Skeletal muscle tissue (tissue), 4 donors: Measurements from ENCODE around the gene LGALS7. TPM values are rescaled to one million over a fixed set of nuclear protein-coding genes. Genes with fewer than 3 reads are reported as not detected.
"Not testable (repeated sequence)": the region's sequence is repeated elsewhere in the genome, so short reads cannot be mapped to it uniquely, and the experiment has no call there.

Source experiments
- H3K27ac ChIP-seq: one replicate; pipeline ENCODE4 v1.7.0; 2013; ENCODE audit warnings: mild to moderate bottlenecking, low read depth, low read length, inconsistent platforms
- H3K27me3 ChIP-seq, 3 donors: one replicate each; pipeline ENCODE4 v1.7.0; 2013; ENCODE audit warnings: low read length in 3 of 3; ENCODE audit not compliant: control insufficient read depth in 3 of 3, insufficient read depth in 3 of 3
- H3K36me3 ChIP-seq, 3 donors: one replicate each; pipeline ENCODE4 v1.7.0; 2013; ENCODE audit warnings: low read length in 3 of 3; ENCODE audit not compliant: control insufficient read depth in 3 of 3, insufficient read depth in 3 of 3
- H3K4me1 ChIP-seq, 3 donors: one replicate each; pipeline ENCODE4 v1.7.0; 2013; ENCODE audit warnings: low read length in 3 of 3, mild to moderate bottlenecking in 3 of 3; ENCODE audit not compliant: control insufficient read depth in 3 of 3, insufficient read depth in 3 of 3
- H3K4me3 ChIP-seq, 3 donors: one replicate each; pipeline ENCODE4 v1.7.0; 2013; ENCODE audit warnings: low read length in 3 of 3
- H3K9ac ChIP-seq, 3 donors: one replicate each; pipeline ENCODE4 v1.7.0; 2013; ENCODE audit warnings: low read length in 3 of 3, mild to moderate bottlenecking in 3 of 3, moderate library complexity in 2 of 3, low read depth in 1 of 3
- H3K9me3 ChIP-seq, 3 donors: one replicate each; pipeline ENCODE4 v1.7.0; 2013; ENCODE audit warnings: low read length in 3 of 3; ENCODE audit not compliant: control insufficient read depth in 3 of 3
- total RNA-seq: library from RNA; depleted of rRNA; stranded (reverse); fragments of >200 nt; gene quantifications from one replicate; pipeline ENCODE4 v1.2.3, GENCODE V29; 2014
- donor health status: Osteomylitis.

The LGALS7 gene
- total RNA-seq, 1 donor from 2014 or later: 1.0 TPM

- H3K9ac ChIP-seq, H3K36me3 ChIP-seq, H3K27me3 ChIP-seq, H3K4me1 ChIP-seq, H3K9me3 ChIP-seq, H3K4me3 ChIP-seq, H3K27ac ChIP-seq: not testable (repeated sequence)
Observed at GRCh38 chr19:38760805-38761517, 12.4 kb downstream of the LGALS7 start.

DNA sequence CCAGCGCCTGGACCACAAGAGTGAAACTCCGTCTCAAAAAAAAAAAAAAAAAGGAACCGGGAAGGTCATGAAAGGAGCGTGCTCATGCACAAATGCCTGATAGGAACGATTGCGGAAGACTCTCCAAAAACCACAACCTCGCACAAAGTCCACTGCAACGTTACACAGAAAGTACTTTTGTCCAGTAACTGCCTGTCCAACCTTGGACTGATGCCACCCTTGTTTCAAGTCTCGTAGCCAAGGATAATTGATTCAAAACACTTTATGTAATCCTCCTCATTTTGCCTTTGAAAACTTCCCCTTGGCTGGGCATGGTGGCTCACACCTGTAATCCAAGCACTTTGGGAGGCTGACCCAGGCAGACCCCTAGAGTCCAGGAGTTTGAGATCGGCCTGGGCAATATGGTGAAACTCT is 13.7 kb downstream of the LGALS7 start:
- Histone ChIP-seq H3K27me3 (no peaks in the 10 kb centered on the region), H3K27ac (no peak overlapping the region), H3K36me3 (no peaks in the 10 kb centered on the region), H3K9ac (no peak overlapping the region), H3K4me3 (no peak overlapping the region), H3K9me3 (no peaks in the 10 kb centered on the region), H3K4me1 (no peaks in the 10 kb centered on the region)

DNA sequence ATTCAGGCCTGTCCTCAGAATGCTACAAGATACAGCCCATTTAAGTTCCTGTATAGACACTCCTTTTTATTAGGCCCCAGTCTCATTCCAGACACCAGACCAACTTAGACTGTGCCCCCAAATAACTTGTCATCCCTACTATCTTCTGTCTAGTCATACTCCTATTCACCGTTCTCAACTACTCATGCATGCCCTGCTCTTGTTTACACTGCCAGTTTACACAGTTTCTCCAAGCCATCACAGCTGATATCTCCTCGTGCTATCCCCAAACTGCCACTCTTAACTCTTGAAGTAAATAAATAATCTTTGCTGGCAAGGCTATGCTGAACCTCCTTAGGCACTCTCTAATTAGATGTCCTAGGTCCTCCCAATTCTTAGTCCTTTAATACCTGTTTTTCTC is 19.1 kb downstream of the LGALS7 start:
- H3K27ac ChIP-seq, H3K9me3 ChIP-seq, H3K4me1 ChIP-seq, H3K4me3 ChIP-seq, H3K27me3 ChIP-seq, H3K36me3 ChIP-seq, H3K9ac ChIP-seq: not testable (repeated sequence)

DNA sequence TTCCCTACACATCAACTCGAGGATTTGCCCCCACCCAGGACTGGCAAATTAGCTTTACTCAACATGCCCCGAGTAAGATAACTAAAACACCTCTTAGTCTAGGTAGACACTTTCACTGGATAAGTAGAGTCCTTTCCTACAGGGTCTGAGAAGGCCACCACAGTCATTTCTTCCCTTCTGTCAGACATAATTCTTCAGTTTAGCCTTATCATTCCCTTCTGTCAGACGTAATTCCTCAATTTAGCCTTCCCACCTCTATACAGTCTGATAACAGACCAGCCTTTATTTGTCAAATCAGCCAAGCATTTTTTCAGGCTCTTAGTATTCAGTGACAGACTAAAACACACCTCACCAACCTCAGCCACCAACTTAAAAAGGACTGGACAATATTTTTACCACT is 19.5 kb downstream of the LGALS7 start:
- H3K36me3 ChIP-seq, H3K27ac ChIP-seq, H3K4me1 ChIP-seq, H3K27me3 ChIP-seq, H3K4me3 ChIP-seq, H3K9ac ChIP-seq, H3K9me3 ChIP-seq: not testable (repeated sequence)

DNA sequence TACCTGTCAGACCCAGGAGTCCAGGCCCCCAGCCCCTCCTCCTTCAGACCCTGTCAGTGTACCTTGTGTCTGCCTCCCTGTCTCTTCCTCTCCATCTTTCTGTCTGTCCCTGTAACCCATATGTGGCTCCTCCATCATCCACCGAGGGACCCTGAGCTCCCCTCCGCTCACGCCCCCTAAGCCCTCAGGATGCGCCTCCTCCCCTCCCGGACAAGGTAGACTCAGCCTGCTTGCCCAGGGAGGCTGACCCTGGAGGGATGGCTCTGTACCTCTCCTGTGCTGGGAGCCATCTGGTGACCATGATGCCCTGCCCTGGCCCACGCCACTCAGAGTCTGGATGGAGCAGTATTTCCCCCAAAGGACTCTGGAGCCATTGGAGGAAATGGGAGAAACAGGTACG is 28.0 kb downstream of the LGALS7 start:
- H3K36me3 ChIP-seq: no peaks in the 10 kb centered on the region
- H3K27ac ChIP-seq: no peak overlapping the region
- no peaks in the 10 kb centered on the region for H3K27me3 ChIP-seq
- no peaks in the 10 kb centered on the region for H3K4me1 ChIP-seq
- H3K9me3 ChIP-seq: no peaks in the 10 kb centered on the region
- H3K9ac ChIP-seq: no peak overlapping the region
- H3K4me3 ChIP-seq: no peak overlapping the region

GRCh38 chr19:38744874-38745273 is 28.4 kb downstream of the LGALS7 start:
- Histone ChIP-seq H3K4me3 (no peak overlapping the region), H3K4me1 (no peaks in the 10 kb centered on the region), H3K9me3 (no peaks in the 10 kb centered on the region), H3K36me3 (no peaks in the 10 kb centered on the region), H3K9ac (no peak overlapping the region), H3K27ac (no peak overlapping the region), H3K27me3 (no peaks in the 10 kb centered on the region)

- H3K27me3 ChIP-seq: no peaks in the 10 kb centered on the region
- H3K27ac ChIP-seq: no peak within 1 kb of the TSS
- no peak within 1 kb of the TSS for H3K4me3 ChIP-seq
- H3K9ac ChIP-seq: no peak within 1 kb of the TSS
- H3K36me3 ChIP-seq: no peaks in the 10 kb centered on the region
- H3K4me1 ChIP-seq: no peaks in the 10 kb centered on the region
- no peaks in the 10 kb centered on the region for H3K9me3 ChIP-seq
Observed at GRCh38 chr19:38744298-38744681, 29.0 kb downstream of the LGALS7 start, which contains the start of gene CAPN12. Gene CAPN12, minus strand, starts transcription at chr19:38744474. Its CDS starts 309 bp downstream, at chr19:38744165.

DNA sequence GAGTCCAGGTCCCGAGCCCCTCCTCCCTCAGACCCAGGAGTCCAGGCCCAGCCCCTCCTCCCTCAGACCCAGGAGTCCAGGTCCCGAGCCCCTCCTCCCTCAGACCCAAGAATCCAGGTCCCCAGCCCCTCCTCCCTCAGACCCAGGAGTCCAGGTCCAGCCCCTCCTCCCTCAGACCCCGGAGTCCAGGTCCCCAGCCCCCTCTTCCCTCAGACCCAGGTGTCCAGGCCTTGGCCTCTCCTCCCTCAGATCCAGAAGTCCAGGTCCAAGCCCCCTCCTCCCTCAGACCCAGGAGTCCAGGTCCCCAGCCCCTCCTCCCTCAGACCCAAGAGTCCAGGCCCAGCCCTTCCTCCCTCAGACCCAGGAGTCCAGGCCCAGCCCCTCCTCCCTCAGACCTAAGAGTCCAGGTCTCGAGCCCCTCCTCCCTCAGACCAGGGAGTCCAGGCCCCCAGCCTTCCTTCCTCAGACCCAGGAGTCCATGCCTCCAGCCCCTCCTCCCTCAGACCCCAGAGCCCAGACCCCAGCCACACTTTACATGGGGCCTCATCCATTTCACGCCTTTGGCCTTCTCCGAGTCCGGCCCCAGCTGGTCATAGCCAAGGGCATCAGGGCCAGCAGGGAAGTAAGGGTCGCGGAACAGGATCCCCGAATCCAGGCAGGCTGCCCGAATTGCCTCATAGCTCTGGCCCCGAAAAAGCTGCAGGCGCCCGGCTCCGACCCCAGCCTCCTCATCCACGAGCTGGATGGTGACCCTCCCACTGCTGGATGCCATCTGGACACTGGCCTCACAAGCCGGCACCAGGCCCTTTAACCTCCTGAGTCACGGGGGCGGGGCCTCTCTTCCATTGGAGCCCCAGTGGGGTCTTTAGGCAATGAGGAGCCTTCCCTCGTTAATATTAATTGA is 29.7 kb downstream of the LGALS7 start:
- Histone ChIP-seq H3K9me3 (no peaks in the 10 kb centered on the region), H3K4me1 (no peaks in the 10 kb centered on the region), H3K9ac (no peak overlapping the region), H3K27me3 (no peaks in the 10 kb centered on the region), H3K4me3 (no peak overlapping the region), H3K27ac (no peak overlapping the region), H3K36me3 (no peaks in the 10 kb centered on the region)

- H3K27ac ChIP-seq: no peak overlapping the region
- no peaks in the 10 kb centered on the region for H3K9me3 ChIP-seq
- no peaks in the 10 kb centered on the region for H3K36me3 ChIP-seq
Observed at GRCh38 chr19:38742906-38743305, 30.4 kb downstream of the LGALS7 start.

GRCh38 chr19:38742296-38742695 is 31.0 kb downstream of the LGALS7 start:
- H3K36me3 ChIP-seq: no peaks in the 10 kb centered on the region
- H3K9ac ChIP-seq: no peak overlapping the region
- H3K4me3 ChIP-seq: no peak overlapping the region
- peaks cover 0 to 4% (median 2%) of the 10 kb centered on the region in 3 donors for H3K27me3 ChIP-seq
- no peaks in the 10 kb centered on the region for H3K9me3 ChIP-seq
- H3K4me1 ChIP-seq: no peaks in the 10 kb centered on the region
- H3K27ac ChIP-seq: no peak overlapping the region

More at GRCh38 chr19:38742906-38743305, 30.4 kb downstream of the LGALS7 start:
- Histone ChIP-seq H3K27me3 (peaks cover 0 to 2% (median 2%) of the 10 kb centered on the region in 3 donors), H3K4me1 (no peaks in the 10 kb centered on the region), H3K4me3 (no peak overlapping the region), H3K9ac (no peak overlapping the region)
